GM12874 (cell line): Measurements from ENCODE around the gene HSPB6.

Experiments used
- TF ChIP-seq, protein P1 (sequence below): IDR thresholded peaks from 2 replicates; pipeline ENCODE4 v1.5.1; 2011; ENCODE audit warnings: low read depth, mild to moderate bottlenecking, control low read depth, low read length, moderate library complexity; ENCODE audit not compliant: insufficient read depth

Gene HSPB6

DNA sequence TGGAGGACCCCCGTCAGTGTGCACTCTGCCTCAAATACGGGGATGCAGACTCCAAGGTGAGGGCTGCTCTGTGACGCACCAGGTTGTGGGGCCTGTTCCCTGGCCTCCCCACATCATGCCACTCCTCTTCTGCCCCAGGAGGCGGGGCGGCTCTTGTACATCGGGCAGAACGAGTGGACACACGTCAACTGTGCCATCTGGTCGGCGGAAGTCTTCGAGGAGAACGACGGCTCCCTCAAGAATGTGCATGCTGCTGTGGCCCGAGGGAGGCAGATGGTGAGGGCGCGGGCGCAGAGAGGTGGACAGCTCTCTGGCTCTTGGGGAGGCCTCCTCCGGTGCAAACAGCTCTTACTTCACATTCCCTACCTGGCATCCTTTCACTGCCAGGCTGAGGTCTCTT, 27.8 kb downstream of the HSPB6 start:
- TF ChIP-seq, protein P1, sequence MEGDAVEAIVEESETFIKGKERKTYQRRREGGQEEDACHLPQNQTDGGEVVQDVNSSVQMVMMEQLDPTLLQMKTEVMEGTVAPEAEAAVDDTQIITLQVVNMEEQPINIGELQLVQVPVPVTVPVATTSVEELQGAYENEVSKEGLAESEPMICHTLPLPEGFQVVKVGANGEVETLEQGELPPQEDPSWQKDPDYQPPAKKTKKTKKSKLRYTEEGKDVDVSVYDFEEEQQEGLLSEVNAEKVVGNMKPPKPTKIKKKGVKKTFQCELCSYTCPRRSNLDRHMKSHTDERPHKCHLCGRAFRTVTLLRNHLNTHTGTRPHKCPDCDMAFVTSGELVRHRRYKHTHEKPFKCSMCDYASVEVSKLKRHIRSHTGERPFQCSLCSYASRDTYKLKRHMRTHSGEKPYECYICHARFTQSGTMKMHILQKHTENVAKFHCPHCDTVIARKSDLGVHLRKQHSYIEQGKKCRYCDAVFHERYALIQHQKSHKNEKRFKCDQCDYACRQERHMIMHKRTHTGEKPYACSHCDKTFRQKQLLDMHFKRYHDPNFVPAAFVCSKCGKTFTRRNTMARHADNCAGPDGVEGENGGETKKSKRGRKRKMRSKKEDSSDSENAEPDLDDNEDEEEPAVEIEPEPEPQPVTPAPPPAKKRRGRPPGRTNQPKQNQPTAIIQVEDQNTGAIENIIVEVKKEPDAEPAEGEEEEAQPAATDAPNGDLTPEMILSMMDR: no peak

DNA sequence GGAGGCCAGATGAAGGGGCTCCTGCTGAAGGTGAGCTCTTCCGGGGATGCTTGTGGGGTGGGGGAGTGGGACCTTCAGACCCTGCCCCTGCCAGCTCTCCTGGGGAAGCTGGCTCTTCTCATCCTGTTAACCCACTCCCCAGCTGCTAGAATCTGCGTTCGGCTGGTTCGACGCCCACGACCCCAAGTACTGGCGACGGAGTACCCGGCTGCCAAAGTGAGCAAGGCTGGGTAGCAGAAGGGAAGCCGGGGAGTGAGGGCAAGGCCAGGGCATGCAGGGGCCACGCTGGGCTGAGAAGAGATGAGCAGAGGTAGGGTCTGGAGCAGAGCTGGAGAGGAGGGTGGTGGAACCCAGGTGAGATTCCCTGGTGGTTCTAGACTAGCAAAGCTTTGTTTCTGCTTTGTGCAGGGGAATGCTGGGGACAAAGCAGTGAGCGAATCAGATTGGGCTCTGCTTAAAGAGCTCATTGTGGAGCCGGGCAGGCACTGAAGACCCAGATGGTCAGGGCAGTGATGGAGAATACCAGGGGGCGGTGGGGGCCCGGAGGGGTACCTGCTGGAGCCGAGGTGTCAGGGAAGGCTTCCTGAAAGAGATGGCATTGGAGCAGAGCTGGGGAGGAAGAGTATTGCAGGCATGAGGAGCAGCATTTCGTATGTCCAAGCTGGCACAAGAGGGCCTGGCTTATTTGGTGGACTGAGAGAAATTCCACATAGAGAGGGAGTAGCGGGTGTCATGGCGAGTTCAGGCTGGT, 28.7 kb downstream of the HSPB6 start:
- TF ChIP-seq, protein P1: no peak

DNA sequence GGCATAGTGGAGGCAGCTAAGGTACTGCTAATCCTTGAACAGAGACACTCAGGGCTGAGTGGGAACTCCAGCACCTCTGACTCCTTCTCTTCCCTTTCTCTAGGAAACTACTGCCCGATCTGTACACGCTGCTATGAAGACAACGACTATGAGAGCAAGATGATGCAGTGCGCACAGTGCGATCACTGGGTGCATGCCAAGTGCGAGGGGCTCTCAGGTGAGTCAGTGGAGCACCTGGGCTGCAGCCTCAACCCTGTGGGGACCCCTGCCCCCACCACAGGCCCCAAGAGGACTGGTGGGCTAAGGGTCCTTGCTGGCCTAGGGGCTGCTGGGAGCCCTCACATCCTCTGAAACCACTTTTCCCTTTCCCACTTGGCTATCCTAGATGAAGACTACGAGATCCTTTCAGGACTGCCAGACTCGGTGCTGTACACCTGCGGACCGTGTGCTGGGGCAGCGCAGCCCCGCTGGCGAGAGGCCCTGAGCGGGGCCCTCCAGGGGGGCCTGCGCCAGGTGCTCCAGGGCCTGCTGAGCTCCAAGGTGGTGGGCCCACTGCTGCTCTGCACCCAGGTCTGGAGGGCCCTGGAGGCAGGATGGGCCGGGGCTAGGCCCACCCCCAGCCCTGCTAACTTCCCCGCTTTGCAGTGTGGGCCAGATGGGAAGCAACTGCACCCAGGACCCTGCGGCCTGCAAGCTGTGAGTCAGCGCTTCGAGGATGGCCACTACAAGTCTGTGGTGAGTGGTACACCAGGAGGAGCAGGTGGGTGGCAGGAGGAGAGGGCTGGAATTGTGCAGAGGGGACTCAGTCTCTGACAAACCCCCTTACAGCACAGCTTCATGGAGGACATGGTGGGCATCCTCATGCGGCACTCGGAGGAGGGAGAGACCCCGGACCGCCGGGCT, 29.5 kb downstream of the HSPB6 start:
- TF ChIP-seq, protein P1: no peak

GRCh38 chr19:35725216-35725861, 31.5 kb downstream of the HSPB6 start:
- TF ChIP-seq, protein P1: no peak

DNA sequence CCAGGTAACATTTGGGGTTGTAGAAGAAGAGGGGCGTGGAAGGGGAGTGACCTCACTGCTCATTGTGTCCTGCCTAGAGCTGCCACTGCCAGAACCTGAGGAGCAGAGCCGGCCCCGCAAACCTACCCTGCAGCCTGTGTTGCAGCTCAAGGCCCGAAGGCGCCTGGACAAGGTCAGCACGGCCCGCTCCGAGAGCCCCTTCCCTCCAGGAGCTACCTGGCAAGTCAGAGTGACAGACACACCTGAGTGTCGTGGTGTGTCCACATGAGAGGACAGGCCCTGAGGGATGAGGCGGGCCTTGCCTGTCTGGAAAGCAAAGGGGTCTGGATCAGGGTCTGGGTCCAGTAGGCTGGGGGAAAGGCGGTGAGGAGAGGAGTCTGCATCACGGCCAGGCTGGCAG, 32.3 kb downstream of the HSPB6 start:
- TF ChIP-seq, protein P1: no peak

DNA sequence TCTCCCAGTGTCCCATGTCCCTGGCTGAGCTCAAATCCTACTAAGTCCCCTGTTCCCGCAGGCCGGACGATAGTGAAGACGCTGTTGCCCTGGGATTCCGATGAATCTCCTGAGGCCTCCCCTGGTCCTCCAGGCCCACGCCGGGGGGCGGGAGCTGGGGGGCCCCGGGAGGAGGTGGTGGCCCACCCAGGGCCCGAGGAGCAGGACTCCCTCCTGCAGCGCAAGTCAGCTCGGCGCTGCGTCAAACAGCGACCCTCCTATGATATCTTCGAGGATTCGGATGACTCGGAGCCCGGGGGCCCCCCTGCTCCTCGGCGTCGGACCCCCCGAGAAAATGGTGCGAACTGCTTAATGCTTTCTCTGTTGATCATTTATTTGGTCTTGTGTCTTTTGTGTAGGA, 33.2 kb downstream of the HSPB6 start:
- TF ChIP-seq, protein P1: no peak

DNA sequence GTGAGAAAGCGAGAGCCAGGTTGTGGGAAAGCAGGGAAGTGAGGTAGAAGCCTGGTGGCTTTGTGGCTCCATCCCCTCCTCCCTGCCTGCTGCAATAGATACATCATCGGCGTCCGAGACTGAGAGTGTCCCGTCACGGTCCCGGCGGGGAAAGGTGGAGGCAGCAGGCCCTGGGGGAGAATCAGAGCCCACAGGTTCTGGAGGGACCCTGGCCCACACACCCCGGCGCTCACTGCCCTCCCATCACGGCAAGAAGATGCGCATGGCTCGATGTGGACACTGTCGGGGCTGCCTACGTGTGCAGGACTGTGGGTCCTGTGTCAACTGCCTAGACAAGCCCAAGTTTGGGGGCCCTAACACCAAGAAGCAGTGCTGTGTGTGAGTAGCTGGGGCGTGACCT, 33.9 kb downstream of the HSPB6 start:
- TF ChIP-seq, protein P1: no peak
